Pancreas (tissue), 10 donors: ENCODE results near the gene ZBTB7A. TPM values are rescaled to one million over a fixed set of nuclear protein-coding genes. Genes with fewer than 3 reads are reported as not detected.

Experiments
- ATAC-seq, 4 donors: fragments of 200-7000 bp; cut with Tn5 transposase; one replicate each; pipeline versions ENCODE4 v1.8.0 to v1.9.1; 2020; ENCODE audit warnings: mild to moderate bottlenecking in 4 of 4, moderate library complexity in 4 of 4
- DNase-seq, 6 donors: peaks; one replicate each; pipeline ENCODE4 v3.0.0-alpha.2; 2020
- FAIRE-seq: peaks from 2 replicates; lab custom pipeline; 2012; peaks lifted over from hg19 to GRCh38; lab: Jason Lieb, UNC
- H3K27ac ChIP-seq, 4 donors: fragments of 200-600 bp; sonication (generic); 1 replicate in 3 of 4; 2 replicates in 1 of 4; pipeline versions ENCODE4 v1.5.0 to v1.8.0; 2020
- H3K27me3 ChIP-seq, 4 donors: fragments of 200-600 bp; one replicate each; pipeline ENCODE4 v1.8.0; 2021
- H3K36me3 ChIP-seq, 3 donors: fragments of 200-600 bp; sonication (generic) in 1 of 3; one replicate each; pipeline versions ENCODE4 v1.5.0 to v1.8.0; 2020 to 2021
- H3K4me1 ChIP-seq, 3 donors: fragments of 200-600 bp; one replicate each; pipeline ENCODE4 v1.8.0; 2021
- H3K4me3 ChIP-seq, 4 donors: fragments of 200-600 bp; sonication (generic) in 2 of 4; one replicate each; pipeline versions ENCODE4 v1.5.0 to v1.8.0; 2020 to 2021
- H3K9me3 ChIP-seq, 4 donors: fragments of 200-600 bp; one replicate each; pipeline ENCODE4 v1.8.0; 2021
- CTCF ChIP-seq, 4 donors: fragments of 200-600 bp; sonication (generic) in 3 of 4; IDR thresholded peaks; one replicate each; pipeline versions ENCODE4 v1.5.0 to v1.8.0; 2021; ENCODE audit warnings: antibody characterized with exemption in 4 of 4
- WGBS, 2 donors: extraction: QIAGEN DNeasy Blood & Tissue Kit; methylation state at CpG; one replicate each; pipeline ENCODE4 v1.1.7; 2013; 5-methylcytosine and 5-hydroxymethylcytosine counted together
- intact Hi-C, 3 donors: fragments of 100-400 bp; cut with DNase I; formaldehyde crosslinking; loops; one replicate each; pipeline versions ENCODE4 v1.11.1 to v1.14.2; 2022
- polyA plus RNA-seq, 2 donors: library from polyadenylated mRNA; stranded (reverse); fragments of 200-250 nt; gene quantifications; one replicate each; pipeline ENCODE4 v1.2.3, GENCODE V29; 2013
- total RNA-seq, 6 donors: library from RNA; stranded (reverse); fragmentation: NEBNext Ultra II Directional in 4 of 6; extraction: Animal tissue kit (Norgen Biotek cat#: 25700) in 4 of 6; gene quantifications; one replicate each; pipeline versions ENCODE4 v1.2.1 to v1.2.4, GENCODE V29; 2021 to 2023
- donor health status: healthy with polysubstance abuse.
- donor health status: DM: no; HTN: no; CAD: no; lungs with moderate emphysema.
- donor health status: DM: no; HTN: no; CAD: no.
- donor health status: control.
- donor health status: control.
- donor health status: Bipolar disorder and iron deficiency.
- donor health status: DM: yes; HTN: yes; CAD: no.
- donor health status: DM: no; HTN: no; CAD: no.
- donor health status: DM: no; HTN: no; CAD: no.
- donor health status: DM: yes; HTN: yes; CAD: no.

ZBTB7A gene
- total and polyA plus RNA-seq, 8 donors, result 6.1 to 25.0 (median 13.2) TPM

DNA sequence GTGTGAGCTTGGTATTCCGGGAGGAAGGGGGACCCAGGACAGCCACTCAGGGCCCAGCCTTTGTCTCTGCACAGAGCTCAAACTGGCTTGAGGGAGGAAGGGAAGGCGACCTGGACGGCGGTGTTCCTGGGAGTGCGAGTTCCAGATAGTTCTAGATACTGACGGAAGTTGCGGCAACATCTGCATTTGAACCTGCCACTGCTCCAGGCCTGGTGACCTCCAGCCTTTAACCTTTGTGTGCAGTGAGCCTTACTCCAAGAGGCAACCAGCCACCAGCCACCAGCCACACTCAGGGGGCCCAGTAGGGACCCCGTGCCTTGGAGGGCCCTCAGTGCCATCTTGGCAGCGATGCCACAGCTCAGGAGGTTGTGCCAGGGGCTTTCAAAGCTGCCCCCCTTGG lies 15.5 kb upstream of the ZBTB7A start:
- no peaks in the 10 kb centered on the region for H3K9me3 ChIP-seq
- FAIRE-seq (no peak), DNase-seq (no peak), ATAC-seq (no peak)
- 85 to 91% methylated on average over 9 of the region's 9 CpGs for WGBS, 2 donors
- no peaks in the 10 kb centered on the region for H3K27me3 ChIP-seq
- H3K36me3 ChIP-seq, result no peaks in the 10 kb centered on the region
- TF ChIP-seq CTCF (IDR thresholded peaks at IDR 0.05), result no peak
- intact Hi-C loops, result no loop called here
- H3K4me1 ChIP-seq, result no peaks in the 10 kb centered on the region
- H3K4me3 ChIP-seq, result no peak overlapping the region
- no peak overlapping the region for H3K27ac ChIP-seq

DNA sequence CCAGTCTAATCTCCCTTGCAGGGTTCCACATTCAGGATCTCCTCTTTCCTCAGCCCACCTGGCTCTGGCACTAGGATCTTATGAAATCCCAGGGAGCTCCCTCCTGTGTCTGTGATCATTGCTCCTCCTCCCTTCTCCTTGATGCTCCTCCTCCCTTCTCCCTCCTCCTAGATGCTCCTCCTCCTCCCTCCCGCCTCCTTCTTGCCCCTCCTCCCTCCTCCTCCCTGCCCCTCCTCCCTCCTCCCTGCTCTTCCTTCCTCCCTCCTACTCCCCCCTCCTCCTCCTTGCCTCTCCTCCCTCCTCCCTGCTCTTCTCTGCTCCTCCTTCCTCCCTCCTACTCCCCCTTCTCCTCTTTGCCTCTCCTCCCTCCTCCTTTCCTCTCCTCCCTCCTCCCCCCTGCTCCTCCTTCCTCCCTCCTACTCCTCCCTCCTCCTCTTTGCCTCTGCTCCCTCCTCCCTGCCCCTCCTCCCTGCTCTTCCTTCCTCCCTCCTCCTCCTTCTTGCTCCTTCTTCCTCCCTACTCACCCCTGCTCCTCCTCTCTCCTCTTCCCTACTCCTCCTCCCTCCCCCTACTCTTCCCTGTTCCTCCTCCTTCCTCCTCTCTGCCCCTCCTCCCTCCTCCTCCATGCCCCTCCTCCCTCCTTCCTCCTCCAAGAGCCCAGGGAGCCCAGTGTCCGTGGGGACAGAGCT lies 14.9 kb upstream of the ZBTB7A start:
- no peaks in the 10 kb centered on the region for H3K27me3 ChIP-seq
- FAIRE-seq, result no peak
- no peak for DNase-seq
- no peaks in the 10 kb centered on the region for H3K36me3 ChIP-seq
- H3K27ac ChIP-seq, result no peak overlapping the region
- 30 to 43% methylated on average over 2 of the region's 2 CpGs for WGBS, 2 donors
- intact Hi-C loops, result no loop called here
- H3K4me1 ChIP-seq, result no peaks in the 10 kb centered on the region
- no peaks in the 10 kb centered on the region for H3K9me3 ChIP-seq
- TF ChIP-seq CTCF (IDR thresholded peaks at IDR 0.05), result no peak
- ATAC-seq, result no peak
- no peak overlapping the region for H3K4me3 ChIP-seq

GRCh38 chr19:4080473-4080872 lies 13.8 kb upstream of the ZBTB7A start:
- H3K4me1 ChIP-seq, result no peaks in the 10 kb centered on the region
- TF ChIP-seq CTCF (IDR thresholded peaks at IDR 0.05), result no peak
- FAIRE-seq (no peak), DNase-seq (no peak), ATAC-seq (no peak)
- H3K27me3 ChIP-seq, result no peaks in the 10 kb centered on the region
- no peaks in the 10 kb centered on the region for H3K9me3 ChIP-seq
- no peak overlapping the region for H3K27ac ChIP-seq
- 68 to 74% methylated on average over 6 of the region's 6 CpGs for WGBS, 2 donors
- intact Hi-C loops, result no loop called here
- no peaks in the 10 kb centered on the region for H3K36me3 ChIP-seq
- no peak overlapping the region for H3K4me3 ChIP-seq

DNA sequence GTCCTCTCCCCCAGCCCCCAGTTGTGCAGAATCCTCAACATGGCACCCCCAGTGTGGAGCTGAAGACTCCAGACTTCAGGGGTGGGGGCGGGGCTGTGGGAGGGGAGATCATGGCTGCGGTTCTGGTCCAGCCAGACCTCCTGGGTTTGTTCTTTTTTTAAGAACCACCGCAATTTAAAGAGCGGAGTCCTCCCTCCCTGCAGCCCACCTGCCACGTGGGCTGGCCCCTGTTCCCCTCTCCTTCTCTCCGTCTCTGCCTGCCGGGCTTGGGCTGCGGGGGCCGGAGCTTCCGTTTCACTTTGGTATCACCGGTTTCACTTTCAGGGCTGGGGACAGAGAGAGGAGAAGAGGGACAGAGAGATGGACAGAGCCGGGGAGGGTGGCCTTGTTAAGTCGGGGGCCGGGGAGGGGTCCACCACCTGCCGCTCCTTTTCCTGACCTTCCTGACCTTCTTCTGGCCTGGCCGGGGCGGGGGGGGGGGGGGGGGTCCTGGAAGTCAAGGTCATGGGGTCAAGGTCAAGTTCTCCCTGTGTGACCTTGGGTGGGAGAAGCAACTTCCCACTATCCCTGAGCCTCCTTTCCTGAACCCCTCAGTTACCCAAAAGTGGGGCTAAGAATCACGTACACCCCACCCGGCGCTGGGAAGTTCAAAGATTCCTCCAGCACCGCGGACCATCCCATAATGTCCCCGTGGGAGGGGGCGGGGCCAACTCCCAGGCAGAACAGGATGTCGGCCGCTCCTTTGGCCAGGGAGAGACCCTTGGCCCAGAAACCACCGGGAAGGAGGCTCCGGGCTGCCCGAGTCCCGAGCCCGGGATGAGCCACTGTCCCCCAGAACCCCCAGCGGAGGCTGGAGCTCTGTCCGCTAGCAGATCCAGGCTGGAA lies 11.3 kb upstream of the ZBTB7A start:
- H3K27ac ChIP-seq, result peak overlapping the region in 3 of 4 donors; percentile 39 to 66 (median 57)
- peak in 3 of 6 donors; percentile 55 to 69 (median 60) for DNase-seq

More for the DNA sequence above, 11.3 kb upstream of the ZBTB7A start:
- TF ChIP-seq CTCF (IDR thresholded peaks at IDR 0.05), result no peak
- Histone ChIP-seq H3K27me3 (no peaks in the 10 kb centered on the region), H3K9me3 (no peaks in the 10 kb centered on the region), H3K36me3 (no peaks in the 10 kb centered on the region), H3K4me1 (no peaks in the 10 kb centered on the region), H3K4me3 (peak overlapping the region; percentile 18 to 53 (median 33))
- ATAC-seq, result peak; percentile 41 to 82 (median 76)
- WGBS, 2 donors, result 20 to 22% methylated on average over 26 to 32 of the region's 33 CpGs
- FAIRE-seq, result no peak
- intact Hi-C loops, result no loop called here
